Natural killer cell treated with Interleukin-12 subunit alpha and Interleukin-12 subunit beta and Interleukin-15 and Interleukin-18, amount 100 ng/mL, for 72 hours (primary cell): Measurements from ENCODE around the gene KCNMB2. TPM values are rescaled to one million over a fixed set of nuclear protein-coding genes. Genes with fewer than 3 reads are reported as not detected.

Experiments
- ATAC-seq, 2 donors: fragments of 150-1000 bp; cut with Tn5 transposase in 1 of 2; sonication (Bioruptor Pico), chemical (Tn5 transposase) in 1 of 2; 2 replicates each; pipeline ENCODE4 v1.10.0; 2021
- DNase-seq: peaks from one replicate; pipeline ENCODE4 v3.0.0; 2022; ENCODE audit warnings: low spot score
- H3K27ac Mint-ChIP-seq, 2 donors: 1 replicate in 1 of 2; 2 replicates in 1 of 2; pipeline ENCODE4 v1.8.0; 2022; ENCODE audit warnings: mixed read lengths in 2 of 2, mild to moderate bottlenecking in 1 of 2, moderate library complexity in 1 of 2
- H3K27me3 Mint-ChIP-seq, 2 donors: 1 replicate in 1 of 2; 2 replicates in 1 of 2; pipeline ENCODE4 v1.8.0; 2022; ENCODE audit warnings: mixed read lengths in 2 of 2
- H3K36me3 Mint-ChIP-seq: one replicate; pipeline ENCODE4 v1.8.0; 2022; ENCODE audit warnings: mixed read lengths
- H3K4me1 Mint-ChIP-seq, 2 donors: 1 replicate in 1 of 2; 2 replicates in 1 of 2; pipeline ENCODE4 v1.8.0; 2022; ENCODE audit warnings: low read depth in 2 of 2, mixed read lengths in 2 of 2, mild to moderate bottlenecking in 1 of 2
- H3K4me3 Mint-ChIP-seq: one replicate; pipeline ENCODE4 v1.8.0; 2022; ENCODE audit warnings: mixed read lengths
- H3K9me3 Mint-ChIP-seq: 2 replicates; pipeline ENCODE4 v1.8.0; 2022; ENCODE audit warnings: mixed read lengths
- total RNA-seq, 2 donors: library from RNA; stranded (reverse); gene quantifications; one replicate each; pipeline ENCODE4 v1.2.3, GENCODE V29; 2022

The KCNMB2 gene
- total RNA-seq, 2 donors from 2014 or later, result not detected

DNA sequence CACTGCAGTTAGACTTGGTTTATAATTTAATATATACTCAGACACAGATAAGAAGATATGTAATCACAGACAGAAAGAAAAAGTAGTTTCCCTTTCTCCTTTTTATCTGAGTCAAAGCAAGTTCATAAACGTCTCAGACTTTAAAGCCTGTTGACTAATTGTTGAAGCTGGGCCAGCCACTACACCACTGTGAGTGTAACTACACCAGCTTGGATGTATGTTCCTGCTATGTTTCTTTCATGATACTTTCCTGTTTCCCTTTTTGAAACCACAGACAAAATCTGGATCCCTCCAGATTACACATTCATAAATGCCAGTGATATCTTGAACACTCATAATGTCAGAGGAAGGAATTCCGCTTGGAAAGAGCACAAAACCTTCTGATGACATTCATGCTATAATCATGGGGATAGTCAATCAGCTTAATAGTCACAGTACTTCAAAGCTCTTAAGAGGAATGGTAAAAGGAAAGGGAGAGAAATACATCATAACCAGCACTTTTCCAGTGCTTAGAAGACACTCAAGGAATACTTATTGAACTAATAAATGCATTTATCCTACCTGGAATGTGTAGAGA lies 32.0 kb downstream of the KCNMB2 start:
- Mint-ChIP-seq H3K27ac (no peak overlapping the region), H3K36me3 (no peaks in the 10 kb centered on the region), H3K27me3 (no peaks in the 10 kb centered on the region), H3K4me1 (no peaks in the 10 kb centered on the region), H3K4me3 (no peak overlapping the region), H3K9me3 (no peaks in the 10 kb centered on the region)
- no peak for ATAC-seq
- no peak for DNase-seq

DNA sequence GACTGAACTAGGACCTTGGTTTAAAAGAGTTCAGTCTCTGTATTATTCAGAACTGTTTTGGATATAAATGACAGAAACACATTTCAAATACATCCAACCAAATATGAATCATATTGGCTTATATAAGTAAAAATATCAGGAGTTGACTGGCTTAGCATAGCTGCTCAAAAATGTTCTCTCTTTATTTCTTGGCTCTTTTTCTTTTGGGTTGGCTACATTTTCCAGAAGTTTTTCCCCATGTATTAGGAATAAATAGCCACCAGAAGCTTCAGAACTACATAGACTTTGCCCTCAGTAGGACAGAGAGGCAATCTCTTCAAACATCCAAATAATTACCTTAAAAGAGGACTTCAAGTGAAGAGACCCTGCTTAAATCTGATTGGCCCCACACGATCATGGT lies 32.7 kb downstream of the KCNMB2 start:
- H3K36me3 Mint-ChIP-seq, result no peaks in the 10 kb centered on the region
- H3K4me3 Mint-ChIP-seq, result no peak overlapping the region
- H3K27ac Mint-ChIP-seq, result no peak overlapping the region
- H3K27me3 Mint-ChIP-seq, result no peaks in the 10 kb centered on the region
- ATAC-seq, result no peak
- no peaks in the 10 kb centered on the region for H3K9me3 Mint-ChIP-seq
- H3K4me1 Mint-ChIP-seq, result no peaks in the 10 kb centered on the region
- no peak for DNase-seq

DNA sequence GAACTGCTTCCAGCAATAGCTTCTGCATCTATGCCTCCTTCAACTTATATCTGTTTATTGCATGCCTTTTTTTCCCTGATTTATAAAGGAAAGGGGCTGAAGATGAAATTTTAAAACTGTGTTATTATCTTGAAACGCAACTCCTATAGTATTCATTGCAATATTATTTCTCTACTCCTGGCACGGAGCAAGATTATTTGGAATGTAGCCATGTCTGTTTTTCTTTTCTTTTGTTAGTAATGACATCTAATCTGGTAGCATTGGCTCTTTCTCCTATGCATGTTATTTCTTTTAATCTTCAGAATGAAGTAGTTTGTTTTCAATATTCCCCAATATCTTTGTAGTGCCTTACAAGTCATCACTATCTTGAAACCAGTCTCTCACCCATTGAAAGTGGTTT lies 33.6 kb downstream of the KCNMB2 start:
- no peaks in the 10 kb centered on the region for H3K36me3 Mint-ChIP-seq
- ATAC-seq, result no peak
- H3K9me3 Mint-ChIP-seq, result peaks cover 4% of the 10 kb centered on the region
- H3K27ac Mint-ChIP-seq, result no peak overlapping the region
- no peak for DNase-seq
- H3K27me3 Mint-ChIP-seq, result no peaks in the 10 kb centered on the region
- no peak overlapping the region for H3K4me3 Mint-ChIP-seq
- H3K4me1 Mint-ChIP-seq, result no peaks in the 10 kb centered on the region

DNA sequence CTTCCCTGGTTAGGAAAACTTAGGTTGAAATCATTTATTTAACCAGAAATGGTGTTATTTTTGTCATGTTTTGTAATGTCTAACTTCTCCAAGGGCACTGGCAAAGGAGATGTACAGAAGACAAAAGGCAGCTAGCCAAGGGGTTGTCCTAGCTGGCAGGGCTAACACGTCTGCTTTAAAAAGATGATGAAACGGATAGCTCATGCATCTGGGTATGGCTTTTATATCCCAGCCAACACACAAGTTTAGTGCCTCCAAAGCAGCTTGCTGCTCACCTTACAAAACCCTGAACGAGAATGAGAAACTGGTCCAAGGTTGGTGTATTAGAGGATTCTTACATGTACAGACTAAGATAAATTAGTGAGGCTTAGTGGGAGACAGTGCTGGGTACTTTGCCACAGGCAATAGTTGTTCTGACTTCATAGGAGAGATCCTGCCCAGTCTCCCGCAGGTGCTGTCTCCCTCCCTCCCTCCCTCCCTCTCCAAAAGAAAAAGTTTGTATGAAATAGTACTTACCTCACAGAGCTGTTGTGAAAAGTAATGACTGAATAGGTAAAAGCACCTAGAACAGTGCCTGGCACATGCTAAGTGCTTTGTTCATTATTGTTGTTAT lies 47.8 kb downstream of the KCNMB2 start:
- H3K27ac Mint-ChIP-seq, result no peak overlapping the region
- H3K4me1 Mint-ChIP-seq, result no peaks in the 10 kb centered on the region
- H3K36me3 Mint-ChIP-seq, result peaks cover 3% of the 10 kb centered on the region
- ATAC-seq (no peak), DNase-seq (no peak)
- H3K27me3 Mint-ChIP-seq, result no peaks in the 10 kb centered on the region
- H3K9me3 Mint-ChIP-seq, result peaks cover 7% of the 10 kb centered on the region
- H3K4me3 Mint-ChIP-seq, result no peak overlapping the region

GRCh38 chr3:178584722-178585380 lies 48.6 kb downstream of the KCNMB2 start:
- H3K4me1 Mint-ChIP-seq, result no peaks in the 10 kb centered on the region
- H3K9me3 Mint-ChIP-seq, result peaks cover 3% of the 10 kb centered on the region
- DNase-seq, result no peak
- H3K36me3 Mint-ChIP-seq, result no peaks in the 10 kb centered on the region
- no peak for ATAC-seq
- H3K27me3 Mint-ChIP-seq, result no peaks in the 10 kb centered on the region
- no peak overlapping the region for H3K27ac Mint-ChIP-seq
- H3K4me3 Mint-ChIP-seq, result no peak overlapping the region

GRCh38 chr3:178585454-178585853 lies 49.2 kb downstream of the KCNMB2 start:
- Mint-ChIP-seq H3K4me3 (no peak overlapping the region), H3K4me1 (no peaks in the 10 kb centered on the region), H3K27me3 (no peaks in the 10 kb centered on the region), H3K27ac (no peak overlapping the region), H3K9me3 (peaks cover 3% of the 10 kb centered on the region), H3K36me3 (no peaks in the 10 kb centered on the region)
- ATAC-seq (no peak), DNase-seq (no peak)

- Mint-ChIP-seq H3K4me1 (no peaks in the 10 kb centered on the region), H3K4me3 (no peak overlapping the region), H3K27ac (no peak overlapping the region), H3K9me3 (no peaks in the 10 kb centered on the region), H3K27me3 (no peaks in the 10 kb centered on the region), H3K36me3 (no peaks in the 10 kb centered on the region)
- ATAC-seq (no peak), DNase-seq (no peak)
Observed at GRCh38 chr3:178586076-178586475, 49.8 kb downstream of the KCNMB2 start.

DNA sequence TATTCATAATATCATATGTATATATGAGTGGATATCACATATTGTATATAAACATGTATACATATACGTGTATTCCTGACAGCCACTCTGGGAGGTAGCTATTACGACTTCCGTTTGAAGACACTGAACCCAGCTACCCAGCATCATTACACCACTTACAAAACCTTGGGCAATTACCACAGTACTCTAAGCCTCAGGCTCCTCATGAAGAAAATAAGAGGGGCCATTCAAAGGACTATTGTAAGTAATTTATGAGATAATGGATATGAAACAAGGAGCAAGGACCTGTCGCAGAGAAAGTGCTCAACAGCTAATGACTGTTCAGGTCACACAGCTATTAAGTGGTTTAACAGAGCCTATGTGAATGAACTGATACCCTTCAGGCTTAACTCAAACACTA lies 52.4 kb downstream of the KCNMB2 start:
- ATAC-seq, result no peak
- Mint-ChIP-seq H3K36me3 (no peaks in the 10 kb centered on the region), H3K4me3 (no peak overlapping the region), H3K9me3 (no peaks in the 10 kb centered on the region), H3K27ac (no peak overlapping the region), H3K27me3 (no peaks in the 10 kb centered on the region), H3K4me1 (no peaks in the 10 kb centered on the region)
- DNase-seq, result no peak

GRCh38 chr3:178593786-178594185 lies 57.5 kb downstream of the KCNMB2 start:
- Mint-ChIP-seq H3K27me3 (no peaks in the 10 kb centered on the region), H3K4me1 (no peaks in the 10 kb centered on the region), H3K27ac (no peak overlapping the region), H3K9me3 (peaks cover 13% of the 10 kb centered on the region), H3K36me3 (no peaks in the 10 kb centered on the region), H3K4me3 (no peak overlapping the region)
- ATAC-seq (no peak), DNase-seq (no peak)

GRCh38 chr3:178597371-178597770 lies 61.1 kb downstream of the KCNMB2 start:
- DNase-seq (no peak), ATAC-seq (no peak)
- Mint-ChIP-seq H3K36me3 (no peaks in the 10 kb centered on the region), H3K4me1 (no peaks in the 10 kb centered on the region), H3K27ac (no peak overlapping the region), H3K4me3 (no peak overlapping the region), H3K9me3 (peaks cover 15% of the 10 kb centered on the region), H3K27me3 (no peaks in the 10 kb centered on the region)

- H3K27ac Mint-ChIP-seq, result no peak overlapping the region
- H3K27me3 Mint-ChIP-seq, result peaks cover 0 to 11% of the 10 kb centered on the region in 2 donors
- H3K4me1 Mint-ChIP-seq, result no peaks in the 10 kb centered on the region
- H3K9me3 Mint-ChIP-seq, result peaks cover 7% of the 10 kb centered on the region
- ATAC-seq, result no peak
- no peak for DNase-seq
- no peak overlapping the region for H3K4me3 Mint-ChIP-seq
- H3K36me3 Mint-ChIP-seq, result no peaks in the 10 kb centered on the region
Observed at GRCh38 chr3:178602856-178603255, 66.6 kb downstream of the KCNMB2 start.

DNA sequence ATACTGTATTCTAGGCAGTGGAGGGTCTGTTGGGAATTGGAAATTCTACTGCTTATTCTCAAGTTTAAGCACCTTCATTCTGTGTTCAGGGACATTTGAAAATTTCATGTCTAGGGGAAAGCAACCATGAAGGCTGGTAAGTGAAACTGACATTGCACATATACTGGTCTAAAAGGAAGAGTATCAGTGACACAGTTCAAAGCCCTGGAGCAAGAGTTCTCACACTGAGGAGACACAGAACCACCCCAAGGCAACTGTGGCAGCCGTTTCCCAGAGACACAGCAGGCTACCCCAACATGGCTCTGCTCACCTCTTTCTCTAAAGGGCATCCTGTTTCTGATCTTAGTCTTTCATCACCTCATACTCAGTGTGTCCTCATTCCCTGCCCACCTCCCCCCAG lies 67.5 kb downstream of the KCNMB2 start:
- H3K27ac Mint-ChIP-seq, result no peak overlapping the region
- ATAC-seq (no peak), DNase-seq (no peak)
- no peaks in the 10 kb centered on the region for H3K36me3 Mint-ChIP-seq
- peaks cover 5% of the 10 kb centered on the region for H3K9me3 Mint-ChIP-seq
- peaks cover 0 to 11% of the 10 kb centered on the region in 2 donors for H3K27me3 Mint-ChIP-seq
- no peaks in the 10 kb centered on the region for H3K4me1 Mint-ChIP-seq
- H3K4me3 Mint-ChIP-seq, result no peak overlapping the region

DNA sequence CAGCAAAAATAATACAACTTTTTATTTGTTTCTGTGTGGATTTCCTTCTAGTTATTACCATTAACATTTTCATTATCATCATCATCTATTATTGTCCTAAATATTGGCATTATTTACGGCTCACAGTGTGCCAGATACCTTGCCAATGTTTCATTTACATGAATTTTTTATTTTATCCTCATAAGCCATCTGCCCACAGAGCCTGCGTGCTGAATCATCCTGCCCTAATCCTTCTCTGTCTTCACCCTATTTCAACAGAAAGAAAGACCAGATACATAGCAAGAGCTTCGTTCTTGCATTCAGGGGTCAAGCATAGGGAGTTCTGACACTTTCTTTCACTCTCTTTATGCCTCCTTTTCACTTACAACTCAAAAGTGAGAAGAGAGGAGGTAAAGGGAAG lies 82.0 kb downstream of the KCNMB2 start:
- H3K27me3 Mint-ChIP-seq, result no peaks in the 10 kb centered on the region
- no peak for ATAC-seq

GRCh38 chr3:178618896-178619295 lies 82.7 kb downstream of the KCNMB2 start:
- Mint-ChIP-seq H3K9me3 (no peaks in the 10 kb centered on the region), H3K27ac (no peak overlapping the region), H3K27me3 (no peaks in the 10 kb centered on the region), H3K4me3 (no peak overlapping the region), H3K36me3 (no peaks in the 10 kb centered on the region), H3K4me1 (no peaks in the 10 kb centered on the region)
- DNase-seq (no peak), ATAC-seq (no peak)

More for the DNA sequence above, 82.0 kb downstream of the KCNMB2 start:
- H3K4me3 Mint-ChIP-seq, result no peak overlapping the region
- no peak overlapping the region for H3K27ac Mint-ChIP-seq
- H3K4me1 Mint-ChIP-seq, result no peaks in the 10 kb centered on the region
- no peak for DNase-seq
- no peaks in the 10 kb centered on the region for H3K9me3 Mint-ChIP-seq
- H3K36me3 Mint-ChIP-seq, result no peaks in the 10 kb centered on the region
